Measurements from ENCODE around the gene HSD17B4.

Gene HSD17B4

DNA sequence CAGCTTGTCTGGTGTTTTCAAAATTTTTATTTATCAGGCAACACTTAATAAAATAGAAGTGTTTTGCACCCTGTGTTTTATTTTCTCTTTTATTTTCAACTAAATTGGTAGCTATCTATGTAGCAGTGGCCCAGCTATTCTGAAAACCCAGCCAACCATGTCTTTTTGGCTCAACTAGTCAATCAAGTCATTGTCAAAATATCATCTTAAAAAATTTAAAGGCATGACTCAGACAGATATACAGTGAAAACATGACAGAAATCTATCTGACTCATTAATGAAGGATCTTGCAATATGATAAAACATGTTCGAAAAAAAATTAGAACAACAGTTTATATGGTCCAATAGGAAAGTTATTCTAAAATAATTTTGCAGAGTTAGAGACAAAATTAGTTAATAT, 75.1 kb downstream of the HSD17B4 start:
- Histone ChIP-seq H2AFZ (ENCODE audit: low read depth, low read length) (no peak overlapping the region), H3K27ac (ENCODE audit: low read length) (no peak overlapping the region), H4K20me1 (ENCODE audit: insufficient read depth, low read length) (no peaks in the 10 kb centered on the region), H3K27me3 (ENCODE audit: low read depth, low read length) (no peaks in the 10 kb centered on the region), H3K9me3 (ENCODE audit: insufficient read depth, low read length) (no peaks in the 10 kb centered on the region), H3K4me3 (ENCODE audit: low read length) (no peak overlapping the region), H3K9ac (ENCODE audit: low read length) (no peak overlapping the region), H3K36me3 (replicated peaks; ENCODE audit: low read depth, low read length) (no peaks in the 10 kb centered on the region), H3K4me2 (ENCODE audit: low read length) (no peak overlapping the region), H3K79me2 (ENCODE audit: low read length) (no peaks in the 10 kb centered on the region), H3K4me1 (ENCODE audit: low read length) (peaks cover 4% of the 10 kb centered on the region; the same call in 1 of the 2 replicates)
- TF ChIP-seq, protein P1, sequence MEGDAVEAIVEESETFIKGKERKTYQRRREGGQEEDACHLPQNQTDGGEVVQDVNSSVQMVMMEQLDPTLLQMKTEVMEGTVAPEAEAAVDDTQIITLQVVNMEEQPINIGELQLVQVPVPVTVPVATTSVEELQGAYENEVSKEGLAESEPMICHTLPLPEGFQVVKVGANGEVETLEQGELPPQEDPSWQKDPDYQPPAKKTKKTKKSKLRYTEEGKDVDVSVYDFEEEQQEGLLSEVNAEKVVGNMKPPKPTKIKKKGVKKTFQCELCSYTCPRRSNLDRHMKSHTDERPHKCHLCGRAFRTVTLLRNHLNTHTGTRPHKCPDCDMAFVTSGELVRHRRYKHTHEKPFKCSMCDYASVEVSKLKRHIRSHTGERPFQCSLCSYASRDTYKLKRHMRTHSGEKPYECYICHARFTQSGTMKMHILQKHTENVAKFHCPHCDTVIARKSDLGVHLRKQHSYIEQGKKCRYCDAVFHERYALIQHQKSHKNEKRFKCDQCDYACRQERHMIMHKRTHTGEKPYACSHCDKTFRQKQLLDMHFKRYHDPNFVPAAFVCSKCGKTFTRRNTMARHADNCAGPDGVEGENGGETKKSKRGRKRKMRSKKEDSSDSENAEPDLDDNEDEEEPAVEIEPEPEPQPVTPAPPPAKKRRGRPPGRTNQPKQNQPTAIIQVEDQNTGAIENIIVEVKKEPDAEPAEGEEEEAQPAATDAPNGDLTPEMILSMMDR (IDR thresholded peaks at IDR 0.05; ENCODE audit: low read depth, low read length), result no peak
- no peak for TF ChIP-seq EZH2phosphoT487 (IDR thresholded peaks at IDR 0.05; ENCODE audit: low read depth)

DNA sequence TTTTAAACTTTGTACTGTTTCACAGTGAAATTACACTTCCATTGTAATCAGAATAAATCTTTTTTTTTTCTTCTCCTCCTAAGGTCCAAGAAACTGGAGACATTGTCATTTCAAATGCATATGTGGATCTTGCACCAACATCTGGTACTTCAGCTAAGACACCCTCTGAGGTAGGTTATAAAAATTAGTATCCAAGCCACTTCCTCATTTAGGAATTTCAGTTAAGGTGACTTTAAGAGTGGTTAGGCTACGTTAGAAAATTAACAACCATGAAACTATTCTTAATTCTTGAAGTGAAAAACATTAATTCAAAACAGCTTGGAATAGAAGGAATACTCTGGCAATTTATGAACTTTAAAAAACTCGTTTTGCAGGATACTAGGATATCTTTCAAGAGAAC, 77.5 kb downstream of the HSD17B4 start:
- H3K4me3 ChIP-seq (ENCODE audit: low read length), result no peak overlapping the region
- TF ChIP-seq, protein P1 (IDR thresholded peaks at IDR 0.05; ENCODE audit: low read depth, low read length), result no peak
- no peak for TF ChIP-seq EZH2phosphoT487 (IDR thresholded peaks at IDR 0.05; ENCODE audit: low read depth)
- H4K20me1 ChIP-seq (ENCODE audit: insufficient read depth, low read length), result no peaks in the 10 kb centered on the region
- H3K9ac ChIP-seq (ENCODE audit: low read length), result no peak overlapping the region
- H3K36me3 ChIP-seq (replicated peaks; ENCODE audit: low read depth, low read length), result no peaks in the 10 kb centered on the region
- H2AFZ ChIP-seq (ENCODE audit: low read depth, low read length), result no peak overlapping the region
- H3K4me2 ChIP-seq (ENCODE audit: low read length), result no peak overlapping the region
- no peaks in the 10 kb centered on the region for H3K27me3 ChIP-seq (ENCODE audit: low read depth, low read length)
- H3K27ac ChIP-seq (ENCODE audit: low read length), result no peak overlapping the region
- peaks cover 4% of the 10 kb centered on the region; the same call in 1 of the 2 replicates for H3K4me1 ChIP-seq (ENCODE audit: low read length)
- H3K79me2 ChIP-seq (ENCODE audit: low read length), result no peaks in the 10 kb centered on the region
- H3K9me3 ChIP-seq (ENCODE audit: insufficient read depth, low read length), result no peaks in the 10 kb centered on the region

DNA sequence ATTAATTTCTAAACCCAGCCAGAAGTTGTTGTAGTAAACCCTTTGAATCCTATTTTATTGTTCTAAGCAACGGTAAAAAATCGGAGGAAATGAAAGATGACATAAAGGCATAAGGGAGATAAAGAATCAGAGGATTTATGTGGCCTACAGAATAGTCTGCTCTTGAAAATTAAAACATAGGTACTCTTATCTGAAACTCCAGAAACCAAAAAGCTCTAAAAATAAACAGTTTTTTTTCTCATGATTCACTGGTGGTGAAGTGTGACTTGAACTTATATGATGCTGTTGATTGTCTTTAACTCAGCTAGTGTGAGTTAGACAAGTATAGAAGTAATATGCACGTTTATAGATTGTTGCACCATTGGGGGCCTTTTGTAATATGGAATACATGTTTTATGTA, 80.3 kb downstream of the HSD17B4 start:
- Histone ChIP-seq H3K9ac (ENCODE audit: low read length) (no peak overlapping the region), H3K4me2 (ENCODE audit: low read length) (no peak overlapping the region), H3K36me3 (replicated peaks; ENCODE audit: low read depth, low read length) (no peaks in the 10 kb centered on the region), H3K27me3 (ENCODE audit: low read depth, low read length) (no peaks in the 10 kb centered on the region), H3K79me2 (ENCODE audit: low read length) (no peaks in the 10 kb centered on the region), H3K27ac (ENCODE audit: low read length) (no peak overlapping the region), H3K4me3 (ENCODE audit: low read length) (no peak overlapping the region), H3K4me1 (ENCODE audit: low read length) (peaks cover 13% of the 10 kb centered on the region), H2AFZ (ENCODE audit: low read depth, low read length) (no peak overlapping the region), H4K20me1 (ENCODE audit: insufficient read depth, low read length) (no peaks in the 10 kb centered on the region), H3K9me3 (ENCODE audit: insufficient read depth, low read length) (no peaks in the 10 kb centered on the region)
- TF ChIP-seq, protein P1 (IDR thresholded peaks at IDR 0.05; ENCODE audit: low read depth, low read length), result no peak
- no peak for TF ChIP-seq EZH2phosphoT487 (IDR thresholded peaks at IDR 0.05; ENCODE audit: low read depth)

DNA sequence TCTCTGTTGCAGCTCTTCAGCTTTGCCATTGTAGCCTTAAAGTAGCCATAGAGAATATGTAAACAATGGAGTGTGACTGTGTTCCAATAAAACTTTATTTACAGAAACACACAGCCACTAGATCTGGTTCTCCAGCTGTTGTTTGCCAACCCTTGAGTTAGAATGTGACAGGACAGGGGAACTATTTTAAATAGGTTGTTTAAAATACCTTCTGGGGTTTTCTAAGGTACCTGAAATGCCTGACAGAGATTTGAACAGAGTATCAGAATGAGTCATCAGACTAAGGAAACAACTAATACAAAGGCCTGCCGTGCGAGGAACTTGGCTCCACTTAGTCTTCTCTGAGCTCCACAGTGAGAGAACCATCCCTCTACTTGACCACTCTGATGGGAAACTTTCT, 85.4 kb downstream of the HSD17B4 start:
- peaks cover 11% of the 10 kb centered on the region for H3K36me3 ChIP-seq (replicated peaks; ENCODE audit: low read depth, low read length)
- no peak overlapping the region for H3K9ac ChIP-seq (ENCODE audit: low read length)
- no peak overlapping the region for H3K4me3 ChIP-seq (ENCODE audit: low read length)
- no peaks in the 10 kb centered on the region for H4K20me1 ChIP-seq (ENCODE audit: insufficient read depth, low read length)
- H3K27me3 ChIP-seq (ENCODE audit: low read depth, low read length), result no peaks in the 10 kb centered on the region
- peak overlapping the region; percentile 56 for H3K27ac ChIP-seq (ENCODE audit: low read length)
- H2AFZ ChIP-seq (ENCODE audit: low read depth, low read length), result no peak overlapping the region
- H3K79me2 ChIP-seq (ENCODE audit: low read length), result no peaks in the 10 kb centered on the region
- H3K9me3 ChIP-seq (ENCODE audit: insufficient read depth, low read length), result no peaks in the 10 kb centered on the region
- TF ChIP-seq, protein P1 (IDR thresholded peaks at IDR 0.05; ENCODE audit: low read depth, low read length), result no peak
- TF ChIP-seq EZH2phosphoT487 (IDR thresholded peaks at IDR 0.05; ENCODE audit: low read depth), result no peak
- H3K4me1 ChIP-seq (ENCODE audit: low read length), result peaks cover 20% of the 10 kb centered on the region
- H3K4me2 ChIP-seq (ENCODE audit: low read length), result peak overlapping the region; percentile 55
